ENCODE results near the gene RGS19. TPM values are rescaled to one million over a fixed set of nuclear protein-coding genes. Genes with fewer than 3 reads are reported as not detected.

Gene RGS19
- total RNA-seq, 3 donors from 2014 or later, result 4.7 to 6.9 (median 6.5) TPM

GRCh38 chr20:64055396-64055892 is 23.9 kb downstream of the RGS19 start:
- ATAC-seq, result no peak
- TF ChIP-seq CTCF (IDR thresholded peaks at IDR 0.05), result no peak
- DNase-seq, result no peak
- H3K36me3 ChIP-seq (ENCODE audit: low read depth), result no peaks in the 10 kb centered on the region
- H3K4me1 ChIP-seq (ENCODE audit: low read depth), result no peaks in the 10 kb centered on the region
- intact Hi-C loops (cut with DNase I, micrococcal nuclease), result no loop called here
- H3K4me3 ChIP-seq, result no peak overlapping the region
- H3K9me3 ChIP-seq, result no peaks in the 10 kb centered on the region

GRCh38 chr20:64053841-64054661 is 25.3 kb downstream of the RGS19 start:
- H3K4me3 ChIP-seq, result no peak overlapping the region
- DNase-seq (no peak), ATAC-seq (no peak)
- TF ChIP-seq CTCF (IDR thresholded peaks at IDR 0.05), result no peak
- H3K4me1 ChIP-seq (ENCODE audit: low read depth), result peaks cover 5% of the 10 kb centered on the region
- H3K9me3 ChIP-seq, result no peaks in the 10 kb centered on the region
- intact Hi-C loops (cut with DNase I, micrococcal nuclease), result no loop called here
- no peaks in the 10 kb centered on the region for H3K36me3 ChIP-seq (ENCODE audit: low read depth)

DNA sequence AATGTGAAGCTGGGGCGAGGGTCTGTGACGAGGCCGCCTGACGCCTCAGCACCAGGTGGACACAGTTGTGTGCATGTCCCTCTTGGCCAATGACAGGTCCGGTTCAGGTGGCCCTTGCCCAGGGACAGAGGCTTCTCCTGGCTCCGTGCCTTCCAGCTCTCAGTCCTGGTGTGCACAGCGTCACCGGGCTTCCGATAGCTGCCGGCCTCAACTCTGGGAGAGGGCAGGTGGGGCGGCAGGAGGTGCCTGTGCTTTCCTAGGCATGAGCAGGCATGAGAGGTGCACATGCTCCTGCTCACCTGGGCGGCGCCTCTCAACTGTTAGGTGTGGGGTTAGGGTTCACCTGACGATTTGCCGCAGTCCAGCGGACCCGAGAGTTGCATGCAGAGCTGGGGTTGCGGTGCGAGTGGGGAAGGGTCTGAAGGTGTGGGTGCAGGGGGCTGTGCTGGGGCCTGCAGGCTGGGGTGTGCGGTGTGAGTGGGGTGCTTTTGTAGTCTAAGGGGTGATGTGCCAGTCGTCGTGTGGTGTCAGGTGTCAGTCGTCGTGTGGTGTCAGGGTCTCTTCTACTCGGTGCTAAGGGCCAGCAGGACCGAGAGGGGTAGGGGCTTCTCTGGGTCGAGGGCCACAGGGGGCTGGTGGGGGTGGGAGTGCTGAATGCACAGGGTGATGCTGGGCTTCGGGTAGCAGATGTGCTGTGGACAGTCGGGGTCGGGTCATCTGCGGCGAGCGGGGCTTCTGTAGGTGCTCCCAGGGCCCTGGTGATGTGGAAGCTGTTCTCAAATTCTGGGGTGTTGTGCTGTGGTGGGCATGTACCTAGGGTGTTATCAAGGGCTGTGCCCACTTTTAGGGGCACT is 26.1 kb downstream of the RGS19 start:
- no peak overlapping the region for H3K4me3 ChIP-seq

GRCh38 chr20:64052326-64052722 is 27.0 kb downstream of the RGS19 start:
- DNase-seq (no peak), ATAC-seq (no peak)
- no peaks in the 10 kb centered on the region for H3K9me3 ChIP-seq
- intact Hi-C loops (cut with DNase I, micrococcal nuclease), result no loop called here
- peaks cover 5% of the 10 kb centered on the region for H3K4me1 ChIP-seq (ENCODE audit: low read depth)
- no peak for TF ChIP-seq CTCF (IDR thresholded peaks at IDR 0.05)
- no peak overlapping the region for H3K4me3 ChIP-seq
- no peaks in the 10 kb centered on the region for H3K36me3 ChIP-seq (ENCODE audit: low read depth)

More for the DNA sequence above, 26.1 kb downstream of the RGS19 start:
- no peaks in the 10 kb centered on the region for H3K9me3 ChIP-seq
- TF ChIP-seq CTCF (IDR thresholded peaks at IDR 0.05), result no peak
- peaks cover 5% of the 10 kb centered on the region for H3K4me1 ChIP-seq (ENCODE audit: low read depth)
- intact Hi-C loops (cut with DNase I, micrococcal nuclease), result no loop called here
- H3K36me3 ChIP-seq (ENCODE audit: low read depth), result no peaks in the 10 kb centered on the region
- ATAC-seq (no peak), DNase-seq (no peak)

DNA sequence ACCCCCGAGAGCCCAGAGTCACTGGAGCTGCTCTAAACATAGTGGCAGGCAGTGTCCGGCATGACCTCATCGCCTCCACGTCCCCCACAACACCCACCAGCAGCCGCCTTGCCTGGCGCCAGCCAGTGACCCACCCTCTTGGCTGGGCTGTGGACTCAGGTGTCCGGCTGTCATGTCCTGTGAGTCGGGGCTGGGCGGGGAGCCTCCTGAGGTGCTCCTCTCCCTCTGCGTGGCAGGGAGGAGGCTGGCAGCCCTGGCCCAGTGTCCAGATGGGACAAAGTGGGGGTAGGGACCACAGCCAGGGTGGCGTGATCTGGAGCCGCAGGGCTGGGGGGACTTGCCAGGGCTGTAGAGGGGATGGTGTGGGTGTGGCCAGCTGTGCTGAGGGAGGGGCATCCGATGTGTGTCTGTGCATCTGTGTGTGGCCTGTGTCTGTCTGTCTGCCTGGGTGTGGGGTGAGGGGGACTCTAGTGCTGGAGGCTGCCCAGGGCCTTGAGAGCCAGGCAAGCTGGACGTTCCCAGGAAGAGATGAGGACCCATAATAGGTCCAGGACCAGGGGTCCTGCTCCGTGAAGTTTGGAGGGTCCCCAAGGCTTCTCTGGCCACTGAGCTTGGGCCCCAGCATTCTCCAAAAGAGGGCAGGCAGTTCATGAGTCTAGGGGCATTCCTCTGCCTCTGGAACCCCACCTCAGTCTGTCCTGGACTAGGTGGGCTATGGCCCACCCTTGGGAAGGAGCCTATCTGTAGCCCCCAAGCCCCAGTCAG is 27.6 kb downstream of the RGS19 start:
- no peak for TF ChIP-seq CTCF (IDR thresholded peaks at IDR 0.05)
- no peak for ATAC-seq

More for the DNA sequence above, 27.6 kb downstream of the RGS19 start:
- H3K36me3 ChIP-seq (ENCODE audit: low read depth), result no peaks in the 10 kb centered on the region
- intact Hi-C loops (cut with DNase I, micrococcal nuclease), result no loop called here
- DNase-seq, result no peak
- peaks cover 5% of the 10 kb centered on the region for H3K4me1 ChIP-seq (ENCODE audit: low read depth)
- H3K9me3 ChIP-seq, result no peaks in the 10 kb centered on the region
- H3K4me3 ChIP-seq, result no peak overlapping the region
